ENCODE results near the gene CFHR4.
"Not testable (repeated sequence)": the region's sequence is repeated elsewhere in the genome, so short reads cannot be mapped to it uniquely, and the experiment has no call there.

Gene CFHR4

DNA sequence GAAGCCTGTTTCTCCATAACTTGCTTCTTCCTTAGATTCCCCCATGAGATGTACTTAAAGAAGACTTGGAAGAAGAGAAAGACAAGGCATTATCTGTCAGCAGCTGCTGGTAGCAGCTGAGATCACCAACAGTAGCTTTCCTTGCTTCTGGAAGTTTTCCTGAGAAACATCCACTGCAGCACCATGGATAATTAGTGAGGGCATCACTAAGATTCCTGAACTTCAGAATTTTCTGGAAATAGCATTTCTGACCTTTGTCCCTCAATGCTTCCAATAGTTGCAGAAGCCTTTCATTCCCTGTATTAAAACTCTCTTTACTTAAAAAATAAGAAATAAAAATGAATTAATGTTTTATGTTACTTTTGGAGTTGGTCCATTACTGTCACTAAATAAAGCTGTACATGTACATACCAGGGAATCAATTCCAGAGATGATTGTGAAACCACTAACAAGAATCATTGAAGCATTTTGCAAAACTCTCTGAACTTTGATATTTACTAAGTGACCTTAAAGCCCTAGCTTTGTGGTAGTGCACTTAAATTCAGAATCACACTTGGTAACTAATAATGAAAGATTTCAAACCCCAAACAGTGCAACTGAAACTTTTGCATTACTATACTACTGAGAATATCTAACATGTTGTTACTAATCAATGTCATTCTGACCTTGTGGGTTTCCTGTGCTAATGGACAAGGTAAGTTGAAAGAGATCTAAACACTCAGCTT, at the start of gene CFHR4:
TSS of gene CFHR4 (plus strand) at position 538 of the 725 bp plus-strand sequence. CDS start at position 637, 99 bp downstream.
- DNase-seq (ENCODE audit: low spot score in 2 of 2), result no peak
- in situ Hi-C loops (cut with MboI; ENCODE audit: low sequenced_read_pairs), result no loop called here
- H3K27me3 ChIP-seq (ENCODE audit: low read depth), result no peaks in the 10 kb centered on the region
- no peaks in the 10 kb centered on the region for H3K4me1 ChIP-seq
- no peaks in the 10 kb centered on the region for H3K9me3 ChIP-seq
- H3K36me3 ChIP-seq (replicated peaks), result no peaks in the 10 kb centered on the region
- no peak within 1 kb of the TSS for H3K4me3 ChIP-seq

GRCh38 chr1:196849613-196850492, 38.0 kb upstream of the CFHR4 start:
- H3K9me3 ChIP-seq; in situ Hi-C loops (cut with MboI; ENCODE audit: low sequenced_read_pairs); DNase-seq (ENCODE audit: low spot score in 2 of 2); H3K36me3 ChIP-seq (replicated peaks); H3K4me1 ChIP-seq; H3K4me3 ChIP-seq; H3K27me3 ChIP-seq (ENCODE audit: low read depth): not testable (repeated sequence)

DNA sequence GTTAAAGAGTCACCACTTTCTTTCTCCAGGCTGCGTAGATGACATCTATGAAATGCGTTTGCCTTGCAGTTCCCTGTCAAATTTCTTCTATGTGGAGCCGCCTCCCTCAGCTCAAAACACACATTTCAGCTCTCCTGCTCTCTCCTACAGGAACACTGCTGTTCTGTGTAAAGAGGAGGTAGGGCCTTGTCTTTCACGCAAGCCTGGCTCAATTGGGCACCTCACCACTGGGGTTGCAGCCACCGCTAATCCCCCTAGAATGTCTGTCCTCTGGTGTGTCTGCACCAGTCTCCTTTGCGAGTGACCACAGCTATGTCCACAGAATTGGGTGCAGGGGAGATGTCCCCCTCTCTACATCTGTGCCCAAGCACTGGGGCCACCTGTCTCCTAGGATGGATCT, 31.8 kb upstream of the CFHR4 start:
- H3K4me1 ChIP-seq, result no peaks in the 10 kb centered on the region
- H3K9me3 ChIP-seq, result no peaks in the 10 kb centered on the region
- no peaks in the 10 kb centered on the region for H3K36me3 ChIP-seq (replicated peaks)
- no peaks in the 10 kb centered on the region for H3K27me3 ChIP-seq (ENCODE audit: low read depth)
- H3K4me3 ChIP-seq, result no peak overlapping the region
- DNase-seq (ENCODE audit: low spot score in 2 of 2), result no peak
- in situ Hi-C loops (cut with MboI; ENCODE audit: low sequenced_read_pairs), result no loop called here

GRCh38 chr1:196857188-196857587, 30.7 kb upstream of the CFHR4 start:
- Histone ChIP-seq H3K9me3 (no peaks in the 10 kb centered on the region), H3K27me3 (ENCODE audit: low read depth) (no peaks in the 10 kb centered on the region), H3K36me3 (replicated peaks) (no peaks in the 10 kb centered on the region), H3K4me3 (no peak overlapping the region), H3K4me1 (no peaks in the 10 kb centered on the region)
- in situ Hi-C loops (cut with MboI; ENCODE audit: low sequenced_read_pairs), result no loop called here
- DNase-seq (ENCODE audit: low spot score in 2 of 2), result no peak

- Histone ChIP-seq H3K9me3 (no peaks in the 10 kb centered on the region), H3K4me1 (no peaks in the 10 kb centered on the region), H3K4me3 (no peak overlapping the region), H3K27me3 (ENCODE audit: low read depth) (no peaks in the 10 kb centered on the region), H3K36me3 (replicated peaks) (no peaks in the 10 kb centered on the region)
- in situ Hi-C loops (cut with MboI; ENCODE audit: low sequenced_read_pairs), result no loop called here
- DNase-seq (ENCODE audit: low spot score in 2 of 2), result no peak
Observed at GRCh38 chr1:196858811-196859210, 29.0 kb upstream of the CFHR4 start.

DNA sequence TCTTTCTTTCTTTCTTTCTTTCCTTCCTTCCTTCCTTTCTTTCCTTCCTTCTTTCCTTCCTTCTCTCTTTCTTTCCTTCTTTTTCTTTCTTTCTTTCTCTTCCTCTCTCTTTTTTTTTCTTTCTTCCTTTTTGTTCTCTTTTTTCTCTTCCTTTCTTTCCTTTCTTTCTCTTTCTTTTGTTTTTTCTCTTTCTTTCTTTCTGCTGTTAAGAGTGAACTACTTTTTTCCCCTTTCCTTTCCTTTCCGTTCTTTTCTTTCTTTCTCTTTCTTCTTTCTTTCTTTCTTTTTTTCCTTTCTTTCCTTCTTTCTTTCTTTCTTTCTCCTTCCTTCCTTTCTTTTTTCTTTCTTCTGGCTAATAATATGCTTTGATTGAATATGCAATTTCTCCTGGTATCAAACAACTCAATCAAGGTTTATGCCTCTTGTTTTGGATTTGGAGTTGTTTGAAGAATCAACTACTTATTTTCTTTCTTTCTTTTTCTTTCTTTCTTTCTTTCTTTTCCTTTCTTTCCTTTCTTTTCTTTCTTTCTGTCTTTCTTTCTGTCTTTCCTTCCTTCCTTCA, 27.4 kb upstream of the CFHR4 start:
- in situ Hi-C loops (cut with MboI; ENCODE audit: low sequenced_read_pairs), result no loop called here
- H3K27me3 ChIP-seq (ENCODE audit: low read depth), result no peaks in the 10 kb centered on the region
- H3K9me3 ChIP-seq, result no peaks in the 10 kb centered on the region
- no peak overlapping the region for H3K4me3 ChIP-seq
- DNase-seq (ENCODE audit: low spot score in 2 of 2), result no peak
- no peaks in the 10 kb centered on the region for H3K4me1 ChIP-seq
- H3K36me3 ChIP-seq (replicated peaks), result no peaks in the 10 kb centered on the region

DNA sequence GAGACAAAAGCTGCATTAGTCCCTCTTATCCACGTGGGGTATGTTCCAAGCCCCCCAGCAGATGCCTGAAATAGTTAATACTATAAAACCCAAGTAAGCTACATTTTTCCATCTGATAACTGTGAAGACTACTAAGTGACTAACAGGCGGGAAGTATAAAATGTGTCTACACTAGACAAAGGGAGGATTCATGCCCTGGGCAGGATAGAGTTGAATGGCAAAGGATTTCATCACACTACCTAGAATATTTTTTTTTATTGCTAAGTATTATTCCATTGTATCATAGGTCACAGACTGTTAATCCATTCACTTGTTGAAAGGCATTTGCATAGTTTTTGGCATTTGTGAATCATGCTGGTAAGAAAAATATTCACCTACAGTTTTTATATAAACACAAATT, 26.4 kb upstream of the CFHR4 start:
- DNase-seq (ENCODE audit: low spot score in 2 of 2), result no peak
- Histone ChIP-seq H3K4me1 (no peaks in the 10 kb centered on the region), H3K36me3 (replicated peaks) (no peaks in the 10 kb centered on the region), H3K9me3 (no peaks in the 10 kb centered on the region), H3K27me3 (ENCODE audit: low read depth) (no peaks in the 10 kb centered on the region), H3K4me3 (no peak overlapping the region)
- in situ Hi-C loops (cut with MboI; ENCODE audit: low sequenced_read_pairs), result no loop called here

DNA sequence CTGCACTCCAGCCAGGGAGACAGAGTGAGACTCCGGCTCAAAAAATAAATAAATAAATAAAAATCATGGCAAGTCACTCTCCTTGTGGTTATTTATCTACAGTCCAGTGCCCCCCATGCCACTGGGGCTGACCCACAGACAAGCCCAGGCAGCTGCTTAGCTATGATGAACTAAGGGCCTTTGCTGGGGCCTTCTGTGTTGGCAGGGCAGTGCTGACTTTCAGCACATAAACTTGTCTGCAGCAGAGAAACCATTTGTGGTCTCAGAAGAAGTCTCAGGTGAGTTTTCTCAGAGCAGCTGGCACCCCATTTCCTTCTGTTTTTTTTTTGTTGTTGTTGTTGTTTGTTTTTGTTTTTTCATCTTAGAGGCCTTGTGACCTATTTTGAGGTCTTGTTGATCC, 20.9 kb upstream of the CFHR4 start:
- Histone ChIP-seq H3K9me3 (no peaks in the 10 kb centered on the region), H3K4me1 (no peaks in the 10 kb centered on the region), H3K27me3 (ENCODE audit: low read depth) (no peaks in the 10 kb centered on the region), H3K4me3 (no peak overlapping the region), H3K36me3 (replicated peaks) (no peaks in the 10 kb centered on the region)
- in situ Hi-C loops (cut with MboI; ENCODE audit: low sequenced_read_pairs), result no loop called here
- DNase-seq (ENCODE audit: low spot score in 2 of 2), result no peak

DNA sequence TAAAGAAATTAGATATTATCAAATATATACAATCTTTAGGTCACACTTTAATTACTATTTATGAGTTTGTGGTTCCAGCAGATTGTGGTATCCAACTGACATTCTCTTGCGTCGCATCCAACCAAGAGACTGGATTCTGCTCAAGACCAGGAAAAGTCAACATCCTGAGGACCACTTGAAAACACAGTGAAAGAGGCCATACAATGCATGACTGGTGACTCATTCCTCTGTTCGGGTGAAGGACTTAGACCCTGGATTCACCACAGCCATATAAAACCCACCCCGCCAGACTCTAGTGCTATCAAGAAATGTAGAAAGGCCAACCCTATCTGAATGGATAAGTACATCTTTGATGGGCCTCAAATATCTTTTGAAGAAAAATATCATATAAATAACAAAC, 14.5 kb upstream of the CFHR4 start:
- in situ Hi-C loops (cut with MboI; ENCODE audit: low sequenced_read_pairs), result no loop called here

DNA sequence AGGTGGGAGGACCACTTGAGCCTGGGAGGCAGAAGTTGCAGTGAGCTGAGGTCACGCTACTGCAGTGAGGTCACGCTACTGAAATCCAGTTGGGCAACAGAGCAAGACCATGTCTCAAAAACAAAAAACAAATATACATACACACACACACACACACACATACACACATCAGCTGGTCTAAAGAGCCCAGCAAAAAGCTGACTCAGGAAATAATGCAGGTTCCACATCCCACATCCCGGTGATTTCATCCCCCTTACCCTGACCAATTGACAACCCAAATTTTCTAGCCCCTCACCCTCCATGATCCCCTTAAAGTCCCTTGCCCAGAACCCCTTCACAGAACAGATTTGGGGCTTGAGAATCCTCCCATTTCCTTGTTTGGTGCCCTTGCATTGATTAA, 11.9 kb upstream of the CFHR4 start:
- no peak overlapping the region for H3K4me3 ChIP-seq
- no peaks in the 10 kb centered on the region for H3K27me3 ChIP-seq (ENCODE audit: low read depth)
- no peaks in the 10 kb centered on the region for H3K4me1 ChIP-seq
- no peaks in the 10 kb centered on the region for H3K9me3 ChIP-seq
- in situ Hi-C loops (cut with MboI; ENCODE audit: low sequenced_read_pairs), result no loop called here
- H3K36me3 ChIP-seq (replicated peaks), result no peaks in the 10 kb centered on the region
- no peak for DNase-seq (ENCODE audit: low spot score in 2 of 2)

More for the DNA sequence above, 14.5 kb upstream of the CFHR4 start:
- H3K4me1 ChIP-seq, result no peaks in the 10 kb centered on the region
- DNase-seq (ENCODE audit: low spot score in 2 of 2), result no peak
- H3K27me3 ChIP-seq (ENCODE audit: low read depth), result no peaks in the 10 kb centered on the region
- no peak overlapping the region for H3K4me3 ChIP-seq
- H3K9me3 ChIP-seq, result no peaks in the 10 kb centered on the region
- H3K36me3 ChIP-seq (replicated peaks), result no peaks in the 10 kb centered on the region

- H3K9me3 ChIP-seq, result no peaks in the 10 kb centered on the region
- DNase-seq (ENCODE audit: low spot score in 2 of 2), result no peak
- no peak overlapping the region for H3K4me3 ChIP-seq
- H3K36me3 ChIP-seq (replicated peaks), result no peaks in the 10 kb centered on the region
- in situ Hi-C loops (cut with MboI; ENCODE audit: low sequenced_read_pairs), result no loop called here
- H3K4me1 ChIP-seq, result no peaks in the 10 kb centered on the region
- no peaks in the 10 kb centered on the region for H3K27me3 ChIP-seq (ENCODE audit: low read depth)
Observed at GRCh38 chr1:196877964-196878363, 9.9 kb upstream of the CFHR4 start.

DNA sequence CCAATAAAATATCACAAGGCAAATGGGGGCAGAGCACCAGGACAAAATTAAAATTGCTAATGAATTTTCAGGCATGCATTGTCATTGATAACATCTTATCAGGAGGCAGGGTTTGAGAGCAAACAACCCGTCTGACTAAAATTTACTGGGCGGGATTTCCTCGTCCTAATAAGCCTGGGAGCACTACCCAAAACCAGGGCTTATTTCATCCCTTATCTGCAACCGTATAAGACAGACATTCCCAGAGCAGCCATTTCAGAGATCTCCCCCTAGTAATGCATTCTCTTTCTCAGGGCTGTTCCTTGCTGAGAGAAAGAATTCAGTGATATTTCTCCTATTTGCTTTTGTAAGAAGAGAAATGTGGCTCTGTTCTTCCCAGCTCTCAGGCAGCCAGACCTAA, 1.3 kb upstream of the CFHR4 start:
- DNase-seq (ENCODE audit: low spot score in 2 of 2); H3K9me3 ChIP-seq; H3K4me1 ChIP-seq; H3K36me3 ChIP-seq (replicated peaks); in situ Hi-C loops (cut with MboI; ENCODE audit: low sequenced_read_pairs); H3K4me3 ChIP-seq; H3K27me3 ChIP-seq (ENCODE audit: low read depth): not testable (repeated sequence)

DNA sequence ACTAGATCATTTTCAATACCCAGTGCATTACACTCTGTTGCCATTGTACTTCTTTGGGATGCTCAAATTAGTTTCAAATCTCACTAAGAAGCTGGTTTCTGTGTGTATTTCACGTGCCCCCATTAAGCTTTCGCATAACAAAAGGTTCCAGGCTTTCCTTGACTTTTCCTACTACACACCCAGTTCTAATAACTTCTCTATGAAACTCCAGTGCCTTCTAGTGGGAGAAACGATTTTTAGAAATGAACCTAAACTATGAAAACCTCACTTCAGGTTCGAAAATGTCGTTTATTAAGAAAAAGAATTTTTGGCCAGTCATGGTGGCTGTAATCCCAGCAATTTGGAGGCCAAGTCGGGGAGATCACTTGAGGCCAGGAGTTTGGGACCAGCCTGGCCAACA, 2.8 kb downstream of the CFHR4 start:
- Histone ChIP-seq H3K36me3 (replicated peaks) (no peaks in the 10 kb centered on the region), H3K27me3 (ENCODE audit: low read depth) (no peaks in the 10 kb centered on the region), H3K9me3 (no peaks in the 10 kb centered on the region), H3K4me1 (no peaks in the 10 kb centered on the region), H3K4me3 (no peak overlapping the region)
- peak in 1 of 2 experiments; percentile 13 for DNase-seq (ENCODE audit: low spot score in 2 of 2)
- in situ Hi-C loops (cut with MboI; ENCODE audit: low sequenced_read_pairs), result no loop called here

DNA sequence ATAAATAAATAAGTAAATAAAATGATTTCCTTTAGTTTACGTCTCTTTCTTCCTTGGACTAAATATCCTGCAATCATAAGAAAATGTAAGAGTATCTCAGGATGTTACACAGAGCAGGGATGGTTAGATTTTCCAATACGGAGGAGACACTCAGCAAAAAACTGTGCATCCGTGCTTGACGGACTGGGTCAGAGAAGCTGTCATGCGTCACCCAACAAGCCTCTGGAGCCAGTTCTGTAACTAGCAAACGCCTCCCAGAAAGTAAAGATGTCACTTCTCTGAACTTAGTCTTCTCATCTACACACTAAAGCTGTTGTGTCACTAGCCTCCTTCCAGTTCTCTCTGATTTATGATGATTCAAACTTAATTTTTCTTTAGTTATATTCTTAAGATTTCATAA, 3.4 kb downstream of the CFHR4 start:
- Histone ChIP-seq H3K9me3 (no peaks in the 10 kb centered on the region), H3K27me3 (ENCODE audit: low read depth) (no peaks in the 10 kb centered on the region), H3K4me1 (no peaks in the 10 kb centered on the region), H3K4me3 (no peak overlapping the region), H3K36me3 (replicated peaks) (no peaks in the 10 kb centered on the region)
- in situ Hi-C loops (cut with MboI; ENCODE audit: low sequenced_read_pairs), result no loop called here
- DNase-seq (ENCODE audit: low spot score in 2 of 2), result no peak
